ENCODE results near the gene CEACAM16. TPM values are rescaled to one million over a fixed set of nuclear protein-coding genes. Genes with fewer than 3 reads are reported as not detected.

The CEACAM16 gene
- total and polyA plus RNA-seq, 10 of the 15 experiments (the other 5 are each of a cell fraction or from before 2014, with no cell fraction given) = not detected

GRCh38 chr19:44737238-44738071 lies 38.5 kb downstream of the CEACAM16 start (continued):
- TF ChIP-seq KLF5 (IDR thresholded peaks at IDR 0.05; ENCODE audit: partially characterized antibody) (no peak), ZBED1 (IDR thresholded peaks at IDR 0.05; ENCODE audit: borderline replicate concordance) (no peak), NR2C2 (IDR thresholded peaks at IDR 0.05; ENCODE audit: borderline replicate concordance, control insufficient read depth, insufficient read length, low read depth) (no peak), RB1 (IDR thresholded peaks at IDR 0.05; ENCODE audit: borderline replicate concordance) (no peak), ZNF217 (IDR thresholded peaks at IDR 0.05) (no peak), ZNF24 (IDR thresholded peaks at IDR 0.05) (0 out of 2 replicates have a peak, but pooled peaks have one; percentile 18), MEF2A (IDR thresholded peaks at IDR 0.05; ENCODE audit: insufficient read depth, low read depth, low read length) (no peak), PML (IDR thresholded peaks at IDR 0.05; ENCODE audit: low read length) (no peak), CBX5 (IDR thresholded peaks at IDR 0.05; ENCODE audit: low read depth) (no peak), SIX5 (IDR thresholded peaks at IDR 0.05; ENCODE audit: low read depth, low read length, severe bottlenecking) (no peak)

GRCh38 chr19:44738136-44738535 lies 39.2 kb downstream of the CEACAM16 start:
- no TSS peak for BruUV-seq (replicated peaks)
- no peak for FAIRE-seq
- Histone ChIP-seq H3K9ac (ENCODE audit: control insufficient read depth, insufficient read depth, low read length) (peak overlapping the region; percentile 41; the same call in 1 of the 2 replicates), H3K4me1 (ENCODE audit: control insufficient read depth, insufficient read depth, low read length) (peaks cover 35% of the 10 kb centered on the region), H2AFZ (ENCODE audit: control insufficient read depth, low read depth, low read length) (no peak overlapping the region), H3K79me2 (ENCODE audit: control insufficient read depth, insufficient read depth, low read length) (no peaks in the 10 kb centered on the region), H3K9me3 (replicated peaks; ENCODE audit: control insufficient read depth, insufficient read depth, low read length) (no peaks in the 10 kb centered on the region), H3K27ac (ENCODE audit: control insufficient read depth, insufficient read depth) (peak overlapping the region; percentile 77), H3K4me2 (ENCODE audit: control insufficient read depth, insufficient read depth) (peak overlapping the region; percentile 36; the same call in 1 of the 2 replicates), H4K20me1 (ENCODE audit: control insufficient read depth, insufficient read depth) (no peaks in the 10 kb centered on the region), H3K27me3 (replicated peaks in 1 of 2; ENCODE audit: control insufficient read depth in 2 of 2, insufficient read depth in 2 of 2, low read length in 1 of 2) (no peaks in the 10 kb centered on the region), H3K4me3 (no peak overlapping the region), H3K36me3 (ENCODE audit: control insufficient read depth in 2 of 2, insufficient read depth in 2 of 2, low read length in 1 of 2) (no peaks in the 10 kb centered on the region)
- no peak for ATAC-seq
- in situ Hi-C loops (cut with MboI) = no loop called here
- ChIA-PET POLR2A (interaction anchor here (0.8 to 3.8 kb wide), 6 partner anchors 9 to 34 kb away, joined by 3 to 20 read pairs (median 7); partner anchors contain the start of gene BCL3), SMC1A (ENCODE audit: uncharacterized antibody, unreplicated experiment) (interaction anchor here (1.1 to 2.5 kb wide), 5 partner anchors 10 to 33 kb away, joined by 5 to 36 read pairs (median 7); no protein-coding TSS in a partner anchor), CTCF (interaction anchor here (0.7 to 3.6 kb wide), 5 partner anchors 14 to 46 kb away, joined by 3 to 34 read pairs (median 6); no protein-coding TSS in a partner anchor), RAD21 (ENCODE audit: unreplicated experiment) (interaction anchor here (0.6 to 2.6 kb wide), 6 partner anchors 10 to 84 kb away, joined by 3 to 27 read pairs (median 4); no protein-coding TSS in a partner anchor)
- WGBS (ENCODE audit: insufficient coverage, insufficient replicate concordance, low lambda C conversion rate, missing lambda C conversion rate) = 0% methylated on average over 2 of the region's 2 CpGs
- DNase-seq (ENCODE audit: low read depth, low spot score) = no peak
- intact Hi-C loops (cut with micrococcal nuclease; ENCODE audit: unreplicated experiment) = no loop called here
- TF ChIP-seq GATAD2B (conservative IDR thresholded peaks at IDR 0.05; ENCODE audit: low read depth) (no peak), POU2F2 (IDR thresholded peaks at IDR 0.05; ENCODE audit: borderline replicate concordance, low read depth, low read length) (no peak), ASH2L (IDR thresholded peaks at IDR 0.05; ENCODE audit: borderline replicate concordance, low read depth) (no peak), CEBPB (IDR thresholded peaks at IDR 0.05; ENCODE audit: borderline replicate concordance in 1 of 2, low read depth in 2 of 2, low read length in 2 of 2) (no peak), ELK1 (IDR thresholded peaks at IDR 0.05; ENCODE audit: low read depth, low read length) (no peak), IRF3 (IDR thresholded peaks at IDR 0.05) (no peak), MLLT1 (IDR thresholded peaks at IDR 0.05) (no peak), SPI1 (IDR thresholded peaks at IDR 0.05; ENCODE audit: borderline replicate concordance, insufficient read depth, low read depth, low read length) (no peak), PAX5 (IDR thresholded peaks at IDR 0.05; ENCODE audit: borderline replicate concordance, low read depth, low read length) (no peak)

Measured in GM12878 (cell line).